Measurements from ENCODE around the gene CEP55. TPM values are rescaled to one million over a fixed set of nuclear protein-coding genes. Genes with fewer than 3 reads are reported as not detected.
"Not testable (repeated sequence)": the region's sequence is repeated elsewhere in the genome, so short reads cannot be mapped to it uniquely, and the experiment has no call there.

The CEP55 gene
- total and polyA plus RNA-seq, 4 donors, result 1.6 to 3.5 (median 1.8) TPM

DNA sequence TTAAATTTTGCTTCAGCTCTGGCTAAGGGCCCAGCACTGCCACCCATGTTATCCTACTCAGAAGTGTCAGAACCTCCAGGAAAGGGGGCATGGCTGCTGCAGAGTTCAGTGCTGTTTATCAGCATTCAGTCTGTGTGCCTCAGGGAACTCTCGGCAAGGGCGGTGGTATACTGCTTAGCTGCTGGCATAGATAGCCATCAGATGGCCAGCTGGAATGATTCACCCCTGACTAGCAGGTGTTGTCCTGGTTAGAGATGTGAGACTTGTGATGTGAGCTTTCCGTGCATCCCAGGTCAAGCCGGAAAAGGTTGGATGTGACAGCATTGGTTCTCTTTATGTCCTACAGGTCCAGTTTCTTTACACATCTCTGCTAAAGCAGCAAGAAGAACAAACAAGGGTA is 22.1 kb downstream of the CEP55 start:
- H3K4me3 ChIP-seq, result no peak overlapping the region
- no peak for TF ChIP-seq CTCF (IDR thresholded peaks at IDR 0.05; ENCODE audit: control extremely low read depth, extremely low read depth)
- ATAC-seq (ENCODE audit: insufficient read depth, low FRiP score) (no peak), DNase-seq (no peak)
- H3K36me3 ChIP-seq (ENCODE audit: control insufficient read depth in 4 of 4, insufficient read depth in 4 of 4, low read length in 4 of 4), result peaks cover 0 to 16% (median 4%) of the 10 kb centered on the region in 4 donors
- H3K27ac ChIP-seq (ENCODE audit: low read depth in 1 of 2, low read length in 1 of 2), result no peak overlapping the region
- 97 to 99% methylated on average over 4 of the region's 4 CpGs for WGBS, 2 donors
- no peaks in the 10 kb centered on the region for H3K27me3 ChIP-seq (ENCODE audit: control insufficient read depth in 3 of 3, insufficient read depth in 3 of 3, low read length in 2 of 3)
- H3K4me1 ChIP-seq (ENCODE audit: control insufficient read depth in 5 of 5, insufficient read depth in 5 of 5, low read length in 5 of 5), result peaks cover 0 to 2% (median 0%) of the 10 kb centered on the region in 5 donors
- H3K9me3 ChIP-seq (ENCODE audit: control insufficient read depth in 4 of 4, insufficient read depth in 3 of 4, low read length in 3 of 4), result peaks cover 0 to 3% (median 0%) of the 10 kb centered on the region in 4 donors
- no peak overlapping the region for H3K9ac ChIP-seq (ENCODE audit: insufficient read depth in 1 of 2, low read length in 2 of 2)

- ATAC-seq (ENCODE audit: insufficient read depth, low FRiP score), result no peak
- Histone ChIP-seq H3K36me3 (ENCODE audit: control insufficient read depth in 4 of 4, insufficient read depth in 4 of 4, low read length in 4 of 4) (no peaks in the 10 kb centered on the region), H3K9me3 (ENCODE audit: control insufficient read depth in 4 of 4, insufficient read depth in 3 of 4, low read length in 3 of 4) (no peaks in the 10 kb centered on the region), H3K9ac (ENCODE audit: insufficient read depth in 1 of 2, low read length in 2 of 2) (no peak overlapping the region), H3K27me3 (ENCODE audit: control insufficient read depth in 3 of 3, insufficient read depth in 3 of 3, low read length in 2 of 3) (no peaks in the 10 kb centered on the region), H3K27ac (ENCODE audit: low read depth in 1 of 2, low read length in 1 of 2) (no peak overlapping the region), H3K4me3 (no peak overlapping the region), H3K4me1 (ENCODE audit: control insufficient read depth in 5 of 5, insufficient read depth in 5 of 5, low read length in 5 of 5) (no peaks in the 10 kb centered on the region)
- TF ChIP-seq CTCF (IDR thresholded peaks at IDR 0.05; ENCODE audit: control extremely low read depth, extremely low read depth), result no peak
- DNase-seq, result no peak
- 94 to 95% methylated on average over 5 of the region's 5 CpGs for WGBS, 2 donors
Measured at GRCh38 chr10:93535293-93535692, 38.9 kb downstream of the CEP55 start.

DNA sequence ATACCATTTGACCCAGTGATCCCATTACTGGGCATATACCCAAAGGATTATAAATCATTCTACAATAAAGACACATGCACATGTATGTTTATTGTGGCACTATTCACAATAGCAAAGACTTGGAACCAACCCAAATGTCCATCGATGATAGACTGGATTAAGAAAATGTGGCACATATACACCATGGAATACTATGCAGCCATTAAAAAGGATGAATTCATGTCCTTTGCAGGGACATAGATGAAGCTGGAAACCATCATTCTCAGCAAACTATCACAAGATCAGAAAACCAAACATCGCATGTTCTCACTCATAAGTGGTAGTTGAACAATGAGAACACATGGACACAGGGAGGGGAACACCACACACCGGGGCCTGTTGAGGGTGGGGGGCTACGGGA is 44.5 kb downstream of the CEP55 start:
- 93 to 95% methylated on average over 4 of the region's 4 CpGs for WGBS, 2 donors
- not testable (repeated sequence) for DNase-seq; H3K36me3 ChIP-seq (ENCODE audit: control insufficient read depth in 4 of 4, insufficient read depth in 4 of 4, low read length in 4 of 4); H3K9me3 ChIP-seq (ENCODE audit: control insufficient read depth in 4 of 4, insufficient read depth in 3 of 4, low read length in 3 of 4); H3K27me3 ChIP-seq (ENCODE audit: control insufficient read depth in 3 of 3, insufficient read depth in 3 of 3, low read length in 2 of 3); ATAC-seq (ENCODE audit: insufficient read depth, low FRiP score); H3K27ac ChIP-seq (ENCODE audit: low read depth in 1 of 2, low read length in 1 of 2); H3K4me1 ChIP-seq (ENCODE audit: control insufficient read depth in 5 of 5, insufficient read depth in 5 of 5, low read length in 5 of 5); H3K4me3 ChIP-seq; H3K9ac ChIP-seq (ENCODE audit: insufficient read depth in 1 of 2, low read length in 2 of 2)

DNA sequence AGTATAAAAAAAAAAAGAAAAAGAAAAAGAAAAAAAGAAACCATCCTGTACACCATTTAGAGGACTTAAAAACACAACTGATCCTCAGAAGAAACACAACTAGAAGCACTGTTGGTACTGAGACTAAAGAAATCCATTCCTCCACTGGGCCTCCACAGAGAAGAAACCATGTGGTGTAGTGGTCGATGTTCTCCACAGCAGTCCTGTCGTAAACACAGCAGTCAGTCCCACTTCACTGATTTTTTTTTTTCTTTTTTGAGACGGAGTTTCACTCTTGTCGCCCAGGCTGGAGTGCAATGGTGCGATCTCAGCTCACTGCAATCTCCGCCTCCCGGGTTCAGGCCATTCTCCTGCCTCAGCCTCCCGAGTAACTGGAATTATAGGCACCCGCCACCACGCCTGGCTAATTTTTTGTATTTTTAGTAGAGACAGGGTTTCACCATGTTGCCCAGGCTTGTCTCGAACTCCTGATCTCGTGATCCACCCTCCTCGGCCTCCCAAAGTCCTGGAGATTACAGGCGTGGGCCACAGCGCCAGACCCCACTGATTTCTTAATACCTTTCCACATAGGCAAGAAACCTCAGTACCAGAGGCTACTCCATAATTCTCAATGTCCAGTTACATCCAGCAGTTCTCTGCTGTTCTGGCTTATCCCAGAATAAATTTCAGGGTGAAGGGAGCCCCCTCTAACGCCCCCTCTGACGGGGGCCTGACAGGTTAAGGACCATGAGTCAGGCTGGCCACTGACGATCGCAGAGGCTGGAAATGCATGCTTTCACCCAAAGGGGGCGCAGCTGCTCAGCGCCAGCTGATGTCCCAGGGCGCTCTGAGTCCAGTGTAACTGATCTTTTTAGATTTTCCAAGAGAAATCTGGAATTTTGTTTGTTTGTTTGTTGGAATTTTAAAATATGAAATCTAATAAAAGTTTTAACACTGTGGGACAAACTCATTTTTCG is 45.3 kb downstream of the CEP55 start:
- no peaks in the 10 kb centered on the region for H3K36me3 ChIP-seq (ENCODE audit: control insufficient read depth in 4 of 4, insufficient read depth in 4 of 4, low read length in 4 of 4)
- no peak overlapping the region for H3K4me3 ChIP-seq
- ATAC-seq (ENCODE audit: insufficient read depth, low FRiP score), result no peak
- no peaks in the 10 kb centered on the region for H3K9me3 ChIP-seq (ENCODE audit: control insufficient read depth in 4 of 4, insufficient read depth in 3 of 4, low read length in 3 of 4)
- TF ChIP-seq CTCF (IDR thresholded peaks at IDR 0.05; ENCODE audit: control extremely low read depth, extremely low read depth), result peak; percentile 37
- peaks cover 0 to 3% (median 0%) of the 10 kb centered on the region in 5 donors for H3K4me1 ChIP-seq (ENCODE audit: control insufficient read depth in 5 of 5, insufficient read depth in 5 of 5, low read length in 5 of 5)
- WGBS, 2 donors, result 57% methylated on average over 20 to 23 of the region's 23 CpGs
- H3K9ac ChIP-seq (ENCODE audit: insufficient read depth in 1 of 2, low read length in 2 of 2), result no peak overlapping the region
- no peaks in the 10 kb centered on the region for H3K27me3 ChIP-seq (ENCODE audit: control insufficient read depth in 3 of 3, insufficient read depth in 3 of 3, low read length in 2 of 3)
- H3K27ac ChIP-seq (ENCODE audit: low read depth in 1 of 2, low read length in 1 of 2), result no peak overlapping the region
- peak; percentile 50 to 58 (median 53) for DNase-seq

All from lung (tissue), 12 donors.